HG03139 (cell line): ENCODE results near the gene MASP1.

Experiments used
- ATAC-seq: cut with Tn5 transposase; IDR thresholded peaks from one replicate; pipeline ENCODE4 v1.9.1; 2021; ENCODE audit not compliant: unreplicated experiment

Gene MASP1

GRCh38 chr3:187295316-187296034 is 3.9 kb upstream of the MASP1 start:
- no peak for ATAC-seq

DNA sequence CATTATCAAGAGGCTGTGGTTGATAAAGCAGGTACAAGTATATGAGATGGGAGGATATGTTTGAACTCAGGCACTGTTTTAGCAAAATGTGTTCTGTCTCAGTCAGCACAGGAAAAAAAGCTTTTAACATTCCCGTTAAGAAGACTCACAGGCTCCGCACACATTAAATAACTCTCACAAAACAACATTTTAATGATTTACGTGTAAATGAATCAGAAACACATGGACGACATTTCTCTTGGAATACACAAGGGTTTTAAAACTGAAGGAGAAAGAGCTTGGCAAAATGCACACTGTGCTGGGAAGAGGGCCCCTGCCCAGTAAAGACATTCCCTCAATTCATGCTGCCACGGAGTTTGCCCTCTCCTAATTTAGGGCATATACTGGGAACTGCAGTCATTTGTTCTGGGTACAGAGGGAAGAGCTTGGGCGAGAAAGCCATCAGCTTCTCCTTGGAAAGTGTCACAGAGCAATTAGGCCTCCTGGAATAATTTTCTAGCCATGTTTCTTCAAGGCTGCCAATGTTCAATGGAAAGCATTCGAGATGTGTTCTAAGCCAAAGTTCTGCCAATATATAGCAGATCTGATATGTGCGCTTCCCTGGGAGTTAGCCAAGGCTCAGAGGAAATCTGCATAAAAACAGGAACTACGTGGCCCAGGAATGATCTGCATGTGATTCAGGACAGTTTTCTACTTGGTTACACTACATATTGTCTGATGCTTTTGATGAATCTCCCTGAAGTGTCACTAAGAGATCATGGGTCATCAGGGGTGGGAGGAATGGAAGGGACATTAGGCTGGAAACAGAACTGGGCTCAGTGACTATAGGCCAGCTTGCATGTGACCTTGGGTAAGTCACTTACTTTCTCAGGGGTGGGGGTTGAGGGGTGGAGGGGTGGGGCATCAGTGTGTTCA is 2.2 kb upstream of the MASP1 start:
- no peak for ATAC-seq

DNA sequence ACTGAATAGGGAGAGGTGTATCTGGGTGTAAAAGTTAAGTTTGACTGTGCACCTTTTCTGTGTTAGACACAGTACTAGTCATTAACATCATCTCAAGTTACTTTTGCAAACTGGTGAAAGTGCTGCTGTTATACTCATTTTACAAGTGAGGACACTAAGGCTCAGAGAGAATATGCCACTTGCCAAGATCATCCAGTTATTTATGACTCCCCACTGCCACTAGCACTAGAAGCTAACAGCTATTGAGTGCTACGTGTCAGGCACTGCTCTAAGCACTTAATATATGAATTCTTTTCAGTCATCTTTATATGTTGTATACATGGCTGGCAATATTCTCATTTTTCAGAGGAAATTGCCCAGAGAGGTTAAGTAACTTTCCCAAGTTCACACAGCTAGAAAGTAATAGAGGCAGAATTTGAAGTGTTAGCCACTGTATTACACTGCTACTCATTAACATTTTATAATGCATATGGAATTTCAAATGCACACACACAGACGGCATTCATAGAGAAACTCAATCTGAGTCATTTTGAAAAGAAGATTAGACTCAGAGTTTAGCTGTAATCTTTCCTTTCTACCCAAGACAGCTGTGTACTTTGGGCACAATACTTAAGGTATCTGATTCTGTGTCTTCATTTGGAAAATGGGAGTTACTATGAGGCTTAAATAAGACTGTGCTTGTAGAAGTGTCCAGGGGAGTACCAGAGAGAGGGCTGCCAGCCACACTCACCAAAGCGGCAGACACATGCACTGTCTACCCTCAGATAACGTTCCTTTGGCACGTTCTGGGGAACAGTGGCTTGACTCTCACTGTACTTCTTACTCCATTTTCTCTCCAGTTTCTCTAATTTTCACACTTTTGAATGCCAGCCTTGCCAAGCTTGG is 1.3 kb upstream of the MASP1 start:
- ATAC-seq: no peak

GRCh38 chr3:187292181-187292580 is 644 bp upstream of the MASP1 start:
- no peak for ATAC-seq

- no peak for ATAC-seq
These were observed 481 bp downstream of the MASP1 start for GRCh38 chr3:187291001-187291511.

GRCh38 chr3:187290503-187290902 is 1.0 kb downstream of the MASP1 start:
- no peak for ATAC-seq

DNA sequence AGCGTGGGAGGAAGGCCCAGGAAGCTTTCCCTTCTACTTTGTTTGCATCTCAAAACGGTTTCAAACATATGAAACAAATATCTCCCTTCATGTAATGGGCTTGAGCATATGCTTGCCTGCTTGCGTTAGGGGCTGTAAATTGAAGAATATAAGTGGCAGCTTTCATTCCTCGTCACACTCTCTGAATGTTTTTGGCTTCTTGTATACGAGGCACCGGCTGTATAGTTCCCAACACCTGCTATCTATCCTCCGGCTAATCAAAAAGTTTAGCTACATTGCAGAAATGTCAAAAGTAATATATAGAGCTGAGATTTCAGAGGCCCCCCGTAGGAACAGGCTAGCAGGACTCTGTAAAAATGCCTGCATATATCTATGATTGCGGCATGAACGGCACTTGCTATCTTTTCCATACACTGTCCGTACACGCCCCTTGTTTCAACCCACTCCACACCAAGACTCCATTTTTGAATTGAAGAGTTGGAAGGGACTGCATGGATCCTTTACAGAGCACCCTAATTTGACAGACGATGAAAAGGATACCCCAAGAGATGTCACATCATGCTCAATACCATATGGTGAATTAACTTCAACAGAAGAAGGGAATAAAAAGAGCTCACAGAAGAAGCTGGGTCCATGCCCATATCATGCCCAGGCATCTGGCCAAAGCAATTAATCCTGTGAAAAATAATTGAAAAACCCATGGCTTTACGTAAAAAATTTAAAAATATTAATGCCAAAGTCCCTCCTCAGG is 2.5 kb downstream of the MASP1 start:
- no peak for ATAC-seq

DNA sequence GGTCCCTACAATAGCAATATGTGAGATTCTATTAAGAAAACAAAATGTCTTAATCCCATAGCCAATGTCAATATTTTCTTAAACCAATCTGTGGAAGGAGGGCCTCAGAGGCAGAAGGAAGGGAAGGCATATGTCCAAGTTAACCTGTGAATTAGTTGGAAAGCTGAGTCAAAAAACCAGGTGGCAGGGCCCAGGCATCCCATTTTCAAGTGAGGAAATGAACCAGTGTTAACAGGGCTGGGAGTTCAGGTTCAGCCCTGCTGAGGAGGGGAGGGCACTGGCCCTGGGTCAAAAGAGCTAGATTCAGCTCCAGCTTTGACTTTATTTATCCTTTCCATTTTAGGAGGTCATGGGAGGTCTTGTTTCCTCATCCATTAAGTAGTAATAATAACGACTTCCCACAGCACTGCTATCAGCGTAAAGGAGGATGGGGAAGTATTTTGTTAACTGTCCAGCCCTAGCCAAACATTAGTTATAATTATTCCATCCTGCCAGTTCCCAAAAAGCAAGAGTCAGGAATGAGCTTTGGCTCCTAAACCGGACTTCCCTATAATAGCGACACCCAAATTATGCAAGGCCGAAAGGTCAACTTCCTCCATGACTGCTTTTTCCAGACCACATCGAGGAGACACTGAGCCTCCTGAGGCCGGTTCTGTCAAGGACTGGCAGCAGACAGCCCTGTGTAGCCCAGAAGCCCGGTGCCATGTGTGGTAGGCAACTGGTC is 3.2 kb downstream of the MASP1 start:
- ATAC-seq: no peak

- ATAC-seq: no peak
These were observed 4.3 kb downstream of the MASP1 start for GRCh38 chr3:187287256-187287655.

GRCh38 chr3:187286467-187287059 is 5.0 kb downstream of the MASP1 start:
- no peak for ATAC-seq

DNA sequence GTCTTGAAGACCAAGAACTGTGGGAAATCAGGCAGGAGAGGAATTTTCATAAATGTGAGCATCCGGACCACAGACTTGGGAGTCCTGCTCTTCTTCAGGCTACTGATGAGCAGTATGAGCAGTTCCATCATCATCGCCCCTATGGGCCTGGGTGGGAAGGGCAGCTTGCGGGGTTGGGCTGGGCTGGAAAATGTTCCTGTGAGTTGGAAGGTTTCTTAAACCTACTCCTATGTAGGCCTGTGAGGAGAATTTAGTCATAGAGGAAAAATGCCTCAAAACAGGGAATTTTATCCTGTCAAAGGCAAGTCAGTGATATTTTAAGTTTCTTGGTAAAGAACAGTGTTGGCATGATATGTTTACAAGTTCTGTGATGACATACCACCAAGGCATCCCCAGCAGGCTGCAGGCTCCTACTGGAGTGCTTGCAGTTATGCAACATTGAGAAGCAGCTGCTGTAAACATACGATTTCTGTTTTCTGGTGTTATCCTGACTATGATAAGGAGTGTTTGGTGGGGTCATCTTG is 10.3 kb downstream of the MASP1 start:
- no peak for ATAC-seq

DNA sequence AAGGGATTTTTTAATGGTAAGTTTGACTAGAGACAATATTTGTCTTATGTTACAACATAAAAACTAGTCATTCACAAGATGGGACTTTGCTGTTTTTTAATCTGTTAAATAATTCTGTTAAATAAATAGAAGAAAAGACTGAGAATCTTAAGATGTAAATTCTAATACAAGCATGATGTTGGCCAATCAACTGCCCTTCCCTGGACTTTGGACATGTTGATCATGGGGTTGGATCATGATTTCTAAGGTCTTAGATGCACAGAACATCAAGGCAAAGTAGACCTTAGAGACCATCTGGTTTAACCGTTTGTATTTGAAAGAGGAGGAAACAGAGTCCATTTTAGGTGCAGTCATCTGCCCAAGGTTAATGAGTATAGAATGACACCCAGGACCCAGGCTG is 10.9 kb downstream of the MASP1 start:
- no peak for ATAC-seq

DNA sequence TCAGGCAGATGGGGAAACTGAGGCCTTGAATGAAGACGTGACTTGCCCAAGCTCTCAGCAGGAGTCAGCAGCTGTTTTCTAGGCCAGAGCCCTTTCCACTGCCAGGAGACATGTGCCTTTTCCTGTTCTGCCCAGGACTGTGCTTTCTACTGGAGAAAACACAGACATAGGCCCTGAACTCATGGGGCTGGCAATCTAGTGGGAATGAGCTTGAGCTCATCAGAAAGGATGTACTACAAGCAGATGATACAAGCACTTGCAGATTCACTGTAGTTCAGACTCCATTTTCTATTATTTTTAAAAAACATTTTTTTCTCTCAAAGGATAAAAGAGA is 14.4 kb downstream of the MASP1 start:
- ATAC-seq: no peak

GRCh38 chr3:187276397-187277128 is 15.0 kb downstream of the MASP1 start:
- ATAC-seq: no peak

DNA sequence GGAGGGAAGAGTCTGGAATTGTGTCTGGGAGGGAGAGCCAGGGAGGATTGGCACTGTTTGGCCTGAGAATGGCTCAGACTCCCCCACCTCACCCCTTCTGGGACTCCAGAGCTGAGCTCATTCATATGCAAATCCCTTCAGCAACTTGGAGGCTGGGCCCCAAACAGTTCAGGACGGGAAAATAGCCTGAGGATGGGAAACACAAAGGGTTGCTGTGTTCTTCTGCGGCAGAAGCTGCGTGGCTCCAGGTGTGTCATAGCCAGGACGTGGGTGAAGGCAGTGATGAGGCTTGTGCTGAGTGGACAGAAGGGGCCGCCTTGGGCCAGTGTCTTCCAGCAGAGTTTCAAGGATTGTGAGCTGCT is 16.6 kb downstream of the MASP1 start:
- no peak for ATAC-seq

- ATAC-seq: no peak
These were observed 17.1 kb downstream of the MASP1 start for GRCh38 chr3:187274315-187274976.

DNA sequence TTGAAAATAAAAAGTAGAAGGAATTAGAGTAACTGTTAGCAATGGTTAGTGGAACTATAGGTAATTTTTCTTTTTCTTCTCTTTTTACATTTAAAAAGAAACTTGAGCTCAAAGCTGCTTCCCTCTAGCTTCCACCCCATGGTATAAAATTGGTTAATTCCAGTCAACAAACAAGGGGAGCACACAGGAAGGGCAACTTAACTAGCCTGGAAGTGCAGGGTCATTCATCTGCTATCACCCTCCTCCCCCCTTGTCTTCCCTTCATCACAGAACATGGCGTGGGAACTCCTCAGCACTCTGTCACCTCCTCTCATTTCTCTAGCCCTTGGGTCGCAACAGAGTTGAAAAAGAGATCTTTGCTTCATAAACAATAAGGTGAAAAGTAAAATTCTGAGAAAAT is 20.0 kb downstream of the MASP1 start:
- ATAC-seq: no peak

- ATAC-seq: no peak
These were observed 22.1 kb downstream of the MASP1 start for GRCh38 chr3:187269486-187269885.
